A673 (cell line): ENCODE data around the gene AGPAT2. TPM values are rescaled to one million over a fixed set of nuclear protein-coding genes. Genes with fewer than 3 reads are reported as not detected.

ENCODE experiments used
- BruUV-seq: library from RNA; stranded (reverse); fragments of 400-500 nt; replicated peaks from 2 replicates; lab custom pipeline; 2021; lab: Mats Ljungman, UMichigan
- CTCF ChIA-PET: fragments of 300-600 bp; sonication (Branson Sonifier 250); formaldehyde crosslinking; loops from one replicate; lab custom pipeline; 2022; ENCODE audit warnings: antibody characterized with exemption; lab: Charles Lee
- POLR2A ChIA-PET: fragments of 300-600 bp; sonication (Branson Sonifier 250); formaldehyde crosslinking; loops from one replicate; lab custom pipeline; 2022; ENCODE audit warnings: antibody characterized with exemption; ENCODE audit not compliant: low non-redundant PET; lab: Charles Lee
- DNase-seq: peaks from one replicate; pipeline ENCODE4 v3.0.0-alpha.2; 2015; ENCODE audit warnings: low spot score
- H3K27ac ChIP-seq: fragments of 200-600 bp; sonication (generic); 2 replicates; pipeline ENCODE4 v1.5.1; 2016; ENCODE audit warnings: mixed run types, low read depth, mild to moderate bottlenecking, mixed read lengths, antibody characterized with exemption, low read length; ENCODE audit not compliant: poor library complexity, severe bottlenecking
- H3K27me3 ChIP-seq: fragments of 200-600 bp; sonication (generic); replicated peaks from 2 replicates; pipeline ENCODE4 v1.6.1; 2017; ENCODE audit warnings: mixed run types, low read depth, mild to moderate bottlenecking, mixed read lengths, antibody characterized with exemption, low read length; ENCODE audit not compliant: insufficient read depth, poor library complexity
- H3K36me3 ChIP-seq: fragments of 200-600 bp; sonication (generic); 2 replicates; pipeline ENCODE4 v1.6.1; 2016; ENCODE audit warnings: mixed run types, mild to moderate bottlenecking, mixed read lengths, antibody characterized with exemption, low read length; ENCODE audit not compliant: insufficient read depth, poor library complexity, severe bottlenecking
- H3K4me1 ChIP-seq: fragments of 200-600 bp; sonication (generic); 2 replicates; pipeline ENCODE4 v1.6.1; 2017; ENCODE audit warnings: mixed run types, mild to moderate bottlenecking, mixed read lengths, antibody characterized with exemption, low read length; ENCODE audit not compliant: insufficient read depth, poor library complexity, severe bottlenecking
- H3K4me3 ChIP-seq: fragments of 200-600 bp; sonication (generic); 2 replicates; pipeline ENCODE4 v1.5.1; 2016; ENCODE audit warnings: low read depth, mixed run types, mild to moderate bottlenecking, mixed read lengths, low read length; ENCODE audit not compliant: poor library complexity, severe bottlenecking
- H3K9me3 ChIP-seq: fragments of 200-600 bp; sonication (generic); 2 replicates; pipeline ENCODE4 v1.6.1; 2016; ENCODE audit warnings: mixed run types, low read depth, mild to moderate bottlenecking, mixed read lengths, antibody characterized with exemption, low read length; ENCODE audit not compliant: poor library complexity, severe bottlenecking
- CTCF ChIP-seq: fragments of 300-800, 200-600 bp; sonication (generic); conservative IDR thresholded peaks from 2 replicates; pipeline ENCODE4 v1.5.1; 2017; ENCODE audit warnings: low read depth, mild to moderate bottlenecking, antibody characterized with exemption, low read length, moderate library complexity, mixed read lengths
- EZH2 ChIP-seq: fragments of 200-600 bp; sonication (generic); IDR thresholded peaks from 2 replicates; pipeline ENCODE4 v1.6.1; 2017; ENCODE audit warnings: borderline replicate concordance, low read depth, mild to moderate bottlenecking, mixed read lengths, antibody characterized with exemption, low read length; ENCODE audit not compliant: poor library complexity, severe bottlenecking
- intact Hi-C: fragments of 100-400 bp; cut with micrococcal nuclease; formaldehyde crosslinking; loops from one replicate; pipeline ENCODE4 v1.10.0; 2022; ENCODE audit not compliant: unreplicated experiment
- total RNA-seq: library from RNA; stranded (reverse); gene quantifications from 2 replicates; pipeline ENCODE4 v1.2.3, GENCODE V29; 2021

AGPAT2 gene
- total RNA-seq, 1 experiment from 2014 or later: 57.7 TPM

GRCh38 chr9:136668983-136669790 is 18.1 kb downstream of the AGPAT2 start:
- Histone ChIP-seq H3K9me3 (no peaks in the 10 kb centered on the region), H3K27ac (no peak overlapping the region), H3K27me3 (no peaks in the 10 kb centered on the region), H3K36me3 (peaks cover 10% of the 10 kb centered on the region), H3K4me3 (no peak overlapping the region), H3K4me1 (peaks cover 32% of the 10 kb centered on the region)
- CTCF ChIA-PET: no interaction called here
- BruUV-seq: no TSS peak
- intact Hi-C loops: no loop called here
- POLR2A ChIA-PET: interaction anchor here (0.6 kb wide), 1 partner anchor 13 kb away, joined by 3 read pairs; no protein-coding TSS in a partner anchor
- no peak for TF ChIP-seq CTCF
- no peak for TF ChIP-seq EZH2
- peak; percentile 56 for DNase-seq

- Histone ChIP-seq H3K27me3 (no peaks in the 10 kb centered on the region), H3K4me1 (peaks cover 32% of the 10 kb centered on the region), H3K27ac (peak overlapping the region; percentile 60), H3K36me3 (peaks cover 9% of the 10 kb centered on the region), H3K9me3 (no peaks in the 10 kb centered on the region), H3K4me3 (peak overlapping the region; percentile 58)
- ChIA-PET CTCF (no interaction called here), POLR2A (interaction anchor here (0.6 kb wide), 1 partner anchor 14 kb away, joined by 3 read pairs; no protein-coding TSS in a partner anchor)
- intact Hi-C loops: no loop called here
- no TSS peak for BruUV-seq
- no peak for DNase-seq
- TF ChIP-seq EZH2: no peak
- TF ChIP-seq CTCF: no peak
Observed at GRCh38 chr9:136667940-136668760, 19.1 kb downstream of the AGPAT2 start.

GRCh38 chr9:136667214-136667939 is 19.9 kb downstream of the AGPAT2 start:
- BruUV-seq: no TSS peak
- H3K9me3 ChIP-seq: no peaks in the 10 kb centered on the region
- no peaks in the 10 kb centered on the region for H3K27me3 ChIP-seq
- peak; percentile 65 for DNase-seq
- intact Hi-C loops: no loop called here
- TF ChIP-seq CTCF: no peak
- no peak for TF ChIP-seq EZH2
- CTCF ChIA-PET: no interaction called here
- POLR2A ChIA-PET: interaction anchor here (0.7 kb wide), 1 partner anchor 41 kb away, joined by 4 read pairs; no protein-coding TSS in a partner anchor
- peak overlapping the region; percentile 58 for H3K4me3 ChIP-seq
- peaks cover 32% of the 10 kb centered on the region for H3K4me1 ChIP-seq
- peaks cover 5% of the 10 kb centered on the region for H3K36me3 ChIP-seq
- H3K27ac ChIP-seq: peak overlapping the region; percentile 60
